HT-29 (cell line): ENCODE results near the gene BLTP3B. TPM values are rescaled to one million over a fixed set of nuclear protein-coding genes. Genes with fewer than 3 reads are reported as not detected.
A peak's percentile ranks its signal among the peaks of the same experiment; 100 is the strongest.
"Not testable (repeated sequence)": the region's sequence is repeated elsewhere in the genome, so short reads cannot be mapped to it uniquely, and the experiment has no call there.

ENCODE experiments used
- DNase-seq: peaks from one replicate; pipeline ENCODE4 v3.0.0-alpha.2; 2015; ENCODE audit warnings: low spot score
- total RNA-seq: library from RNA; depleted of rRNA; stranded (reverse); fragments of >200 nt; shearing (Covaris generic); gene quantifications from 2 replicates; pipeline ENCODE4 v1.2.3, GENCODE V29; 2014; rRNA removed

BLTP3B gene
- 13.4 and 14.4 TPM in 2 replicates for total RNA-seq

- DNase-seq = peak; percentile 81
These were observed at the start of gene BLTP3B for GRCh38 chr12:100142851-100143559. TSS of gene BLTP3B (minus strand) at chr12:100142874. CDS start at chr12:100142635, 239 bp downstream.

- DNase-seq = no peak
These were observed 47.1 kb upstream of the BLTP3B start for GRCh38 chr12:100189636-100190394.

- not testable (repeated sequence) for DNase-seq
These were observed 46.4 kb upstream of the BLTP3B start for GRCh38 chr12:100188888-100189635.

- DNase-seq = no peak
These were observed 45.3 kb upstream of the BLTP3B start for GRCh38 chr12:100187857-100188519.

GRCh38 chr12:100187068-100187467 is 44.4 kb upstream of the BLTP3B start:
- DNase-seq = no peak

- no peak for DNase-seq
These were observed 43.4 kb upstream of the BLTP3B start for GRCh38 chr12:100186071-100186470.

- no peak for DNase-seq
These were observed 42.8 kb upstream of the BLTP3B start for GRCh38 chr12:100185361-100185894.

- no peak for DNase-seq
These were observed 42.0 kb upstream of the BLTP3B start for GRCh38 chr12:100184549-100185145.

- DNase-seq = no peak
These were observed 36.6 kb upstream of the BLTP3B start for GRCh38 chr12:100179252-100179651.

GRCh38 chr12:100176493-100176892 is 33.8 kb upstream of the BLTP3B start:
- DNase-seq = not testable (repeated sequence)

GRCh38 chr12:100174495-100174894 is 31.8 kb upstream of the BLTP3B start:
- no peak for DNase-seq

- DNase-seq = no peak
These were observed 30.4 kb upstream of the BLTP3B start for GRCh38 chr12:100173111-100173510.

- DNase-seq = no peak
These were observed 28.6 kb upstream of the BLTP3B start for GRCh38 chr12:100171248-100171647.

- no peak for DNase-seq
These were observed 27.7 kb upstream of the BLTP3B start for GRCh38 chr12:100170313-100170858.

GRCh38 chr12:100169345-100169744 is 26.7 kb upstream of the BLTP3B start:
- DNase-seq = no peak

GRCh38 chr12:100168562-100168961 is 25.9 kb upstream of the BLTP3B start:
- no peak for DNase-seq

GRCh38 chr12:100166232-100166631 is 23.6 kb upstream of the BLTP3B start:
- DNase-seq = no peak

- no peak for DNase-seq
These were observed 22.7 kb upstream of the BLTP3B start for GRCh38 chr12:100165356-100165755.

GRCh38 chr12:100164153-100164704 is 21.6 kb upstream of the BLTP3B start:
- no peak for DNase-seq

GRCh38 chr12:100163416-100164152 is 20.9 kb upstream of the BLTP3B start:
- DNase-seq = peak; percentile 82
